NCI-H187 (cell line): ENCODE measurements around the gene UHRF1.
"Not testable (repeated sequence)": the region's sequence is repeated elsewhere in the genome, so short reads cannot be mapped to it uniquely, and the experiment has no call there.

Source experiments
- DNase-seq, 2 experiments: peaks; one replicate each; lab custom pipeline; 2025; lab: John Stamatoyannopoulos, UW

The UHRF1 gene

GRCh38 chr19:4909156-4909896, at the start of gene UHRF1:
TSS of gene UHRF1 (plus strand) at chr19:4909501. CDS start at chr19:4910886, 1,385 bp downstream.
- peak; percentile 34 to 62 for DNase-seq

- DNase-seq: no peak
Observed at GRCh38 chr19:4859697-4860096, 49.6 kb upstream of the UHRF1 start.

- no peak for DNase-seq
Observed at GRCh38 chr19:4861147-4861546, 48.2 kb upstream of the UHRF1 start.

GRCh38 chr19:4866595-4867424, 42.5 kb upstream of the UHRF1 start:
- DNase-seq: no peak

GRCh38 chr19:4867534-4868285, 41.6 kb upstream of the UHRF1 start, which contains the start of gene PLIN3:
TSS of gene PLIN3 (minus strand) at chr19:4867667. CDS start at chr19:4861394, 6,273 bp downstream.
- no peak for DNase-seq

- no peak for DNase-seq
Observed at GRCh38 chr19:4868286-4868834, 40.9 kb upstream of the UHRF1 start.

- DNase-seq: no peak
Observed at GRCh38 chr19:4870025-4870700, 39.1 kb upstream of the UHRF1 start.

- DNase-seq: no peak
Observed at GRCh38 chr19:4871711-4872110, 37.6 kb upstream of the UHRF1 start.

- no peak for DNase-seq
Observed at GRCh38 chr19:4873930-4874329, 35.4 kb upstream of the UHRF1 start.

- DNase-seq: no peak
Observed at GRCh38 chr19:4877753-4878490, 31.4 kb upstream of the UHRF1 start.

- no peak for DNase-seq
Observed at GRCh38 chr19:4878491-4878968, 30.8 kb upstream of the UHRF1 start.

GRCh38 chr19:4879041-4879440, 30.3 kb upstream of the UHRF1 start:
- DNase-seq: no peak

GRCh38 chr19:4882874-4883273, 26.4 kb upstream of the UHRF1 start:
- DNase-seq: not testable (repeated sequence)

- DNase-seq: not testable (repeated sequence)
Observed at GRCh38 chr19:4884993-4885392, 24.3 kb upstream of the UHRF1 start.

- DNase-seq: not testable (repeated sequence)
Observed at GRCh38 chr19:4887803-4888202, 21.5 kb upstream of the UHRF1 start.

- no peak for DNase-seq
Observed at GRCh38 chr19:4889034-4889815, 20.1 kb upstream of the UHRF1 start.

GRCh38 chr19:4891066-4891465, 18.2 kb upstream of the UHRF1 start:
- no peak for DNase-seq

GRCh38 chr19:4892962-4893361, 16.3 kb upstream of the UHRF1 start:
- DNase-seq: not testable (repeated sequence)

GRCh38 chr19:4896372-4896771, 12.9 kb upstream of the UHRF1 start:
- no peak for DNase-seq

- DNase-seq: no peak
Observed at GRCh38 chr19:4897146-4897545, 12.2 kb upstream of the UHRF1 start.
